ENCODE measurements around the gene SUN5. TPM values are rescaled to one million over a fixed set of nuclear protein-coding genes. Genes with fewer than 3 reads are reported as not detected.

The SUN5 gene
- polyA plus RNA-seq, 2 of the 4 experiments (the other 2 are of a cell fraction): not detected

DNA sequence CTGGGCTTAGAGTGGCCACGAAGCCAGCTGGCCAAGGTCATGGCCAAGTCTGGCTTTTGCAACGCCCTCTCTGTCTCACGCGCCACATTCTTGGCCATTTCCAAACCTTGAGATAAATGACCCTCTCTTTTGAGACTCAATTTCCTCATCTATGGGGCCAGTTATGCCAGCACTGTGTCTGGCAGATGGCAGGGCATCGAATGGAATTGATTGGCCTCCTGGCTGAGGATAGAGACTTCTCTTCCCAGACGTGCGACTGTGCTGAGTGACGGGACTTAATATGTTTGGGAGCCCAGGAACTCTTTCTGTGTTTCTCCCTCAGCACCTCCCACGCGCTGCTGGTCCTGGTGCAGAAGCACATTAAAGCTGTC lies 10.9 kb upstream of the SUN5 start:
- CTCF ChIA-PET: interaction anchor here (3.3 kb wide), 1 partner anchor 10 kb away, joined by 12 read pairs; the partner anchor contains the start of gene SUN5
- 69% methylated on average over 10 of the region's 10 CpGs for WGBS (ENCODE audit: missing lambda C conversion rate)

DNA sequence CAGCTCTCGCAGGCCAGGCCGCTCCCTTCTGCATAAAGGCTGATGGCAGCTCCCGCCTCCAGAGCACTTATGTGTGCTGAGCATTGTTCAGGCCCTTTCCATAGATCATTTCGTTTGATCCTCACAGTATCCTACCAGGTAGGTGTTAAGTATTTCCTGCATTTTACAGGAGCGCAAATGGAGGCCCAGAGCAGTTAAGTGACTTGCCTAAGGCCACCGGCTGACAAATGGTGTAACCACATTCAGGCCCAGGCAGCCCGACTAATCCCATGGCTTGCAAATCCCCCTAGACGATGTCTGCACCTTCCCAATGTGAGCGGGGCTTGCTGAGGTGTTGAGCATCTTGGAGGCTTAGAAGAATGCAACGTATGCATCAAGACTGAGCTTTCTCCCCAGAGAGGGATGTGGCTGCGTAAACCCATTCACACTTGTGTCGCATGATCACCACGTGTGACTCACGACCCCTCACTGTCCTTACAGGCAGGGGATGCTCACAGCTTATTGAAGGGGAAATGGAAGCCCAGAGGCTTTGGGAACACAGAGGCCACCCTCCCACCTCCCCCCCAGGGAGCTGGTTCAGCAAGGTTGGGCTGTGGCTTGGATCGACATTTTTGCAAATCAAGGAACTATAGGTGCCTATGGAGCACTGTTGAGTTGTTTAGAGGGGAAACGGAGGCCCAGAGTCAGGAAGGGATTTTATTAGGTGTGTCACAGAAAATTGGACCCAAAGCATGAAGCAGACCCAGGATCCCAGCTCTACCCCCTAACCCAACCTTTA lies 10.3 kb upstream of the SUN5 start:
- Histone ChIP-seq H3K9me3 (no peaks in the 10 kb centered on the region), H3K27ac (no peak overlapping the region), H3K4me3 (no peak overlapping the region), H3K4me1 (no peaks in the 10 kb centered on the region), H3K4me2 (no peak overlapping the region)
- DNase-seq (ENCODE audit: low read depth in 1 of 2, low spot score in 1 of 2) (no peak), FAIRE-seq (no peak), ATAC-seq (no peak)
- POLR2A ChIA-PET: no interaction called here
- WGBS (ENCODE audit: missing lambda C conversion rate): 49% methylated on average over 16 of the region's 16 CpGs
- CTCF ChIA-PET: interaction anchor here (0.6 to 3.3 kb wide), 3 partner anchors 10 to 420 kb away, joined by 3 to 12 read pairs (median 3); partner anchors contain the start of gene SUN5
- TF ChIP-seq SMC3 (IDR thresholded peaks at IDR 0.05) (no peak), SREBF2 (IDR thresholded peaks at IDR 0.05) (no peak), EHF (CRISPR knock-in tag; IDR thresholded peaks at IDR 0.05) (no peak), PHF8 (IDR thresholded peaks at IDR 0.05; ENCODE audit: borderline replicate concordance, low read depth) (no peak), BCL3 (IDR thresholded peaks at IDR 0.05) (no peak), GATA3 (IDR thresholded peaks at IDR 0.05; ENCODE audit: borderline replicate concordance) (no peak), RAD21 (conservative IDR thresholded peaks at IDR 0.05 in 1 of 2, IDR thresholded peaks at IDR 0.05 in 1 of 2) (no peak), E2F6 (IDR thresholded peaks at IDR 0.05; ENCODE audit: borderline replicate concordance, low read depth) (no peak), RARB (CRISPR knock-in tag; IDR thresholded peaks at IDR 0.05) (no peak), ZC3H11A (IDR thresholded peaks at IDR 0.05) (no peak), CHD4 (IDR thresholded peaks at IDR 0.05; ENCODE audit: borderline replicate concordance) (no peak), KDM5A (IDR thresholded peaks at IDR 0.05) (no peak), CBX8 (IDR thresholded peaks at IDR 0.05) (no peak), JUNB (IDR thresholded peaks at IDR 0.05) (no peak), CBX2 (IDR thresholded peaks at IDR 0.05; ENCODE audit: borderline replicate concordance, low read depth) (no peak), POLR2A (IDR thresholded peaks at IDR 0.05; ENCODE audit: low read length) (no peak)
- TF ChIP-seq, protein P1, sequence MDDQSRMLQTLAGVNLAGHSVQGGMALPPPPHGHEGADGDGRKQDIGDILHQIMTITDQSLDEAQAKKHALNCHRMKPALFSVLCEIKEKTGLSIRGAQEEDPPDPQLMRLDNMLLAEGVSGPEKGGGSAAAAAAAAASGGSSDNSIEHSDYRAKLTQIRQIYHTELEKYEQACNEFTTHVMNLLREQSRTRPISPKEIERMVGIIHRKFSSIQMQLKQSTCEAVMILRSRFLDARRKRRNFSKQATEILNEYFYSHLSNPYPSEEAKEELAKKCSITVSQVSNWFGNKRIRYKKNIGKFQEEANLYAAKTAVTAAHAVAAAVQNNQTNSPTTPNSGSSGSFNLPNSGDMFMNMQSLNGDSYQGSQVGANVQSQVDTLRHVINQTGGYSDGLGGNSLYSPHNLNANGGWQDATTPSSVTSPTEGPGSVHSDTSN (IDR thresholded peaks at IDR 0.05): no peak
- TF ChIP-seq, protein P2, sequence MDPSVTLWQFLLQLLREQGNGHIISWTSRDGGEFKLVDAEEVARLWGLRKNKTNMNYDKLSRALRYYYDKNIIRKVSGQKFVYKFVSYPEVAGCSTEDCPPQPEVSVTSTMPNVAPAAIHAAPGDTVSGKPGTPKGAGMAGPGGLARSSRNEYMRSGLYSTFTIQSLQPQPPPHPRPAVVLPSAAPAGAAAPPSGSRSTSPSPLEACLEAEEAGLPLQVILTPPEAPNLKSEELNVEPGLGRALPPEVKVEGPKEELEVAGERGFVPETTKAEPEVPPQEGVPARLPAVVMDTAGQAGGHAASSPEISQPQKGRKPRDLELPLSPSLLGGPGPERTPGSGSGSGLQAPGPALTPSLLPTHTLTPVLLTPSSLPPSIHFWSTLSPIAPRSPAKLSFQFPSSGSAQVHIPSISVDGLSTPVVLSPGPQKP (IDR thresholded peaks at IDR 0.05; ENCODE audit: low read depth, low read length): no peak

More for the DNA sequence above, 10.9 kb upstream of the SUN5 start:
- H3K9me3 ChIP-seq: no peaks in the 10 kb centered on the region
- POLR2A ChIA-PET: no interaction called here
- H3K4me1 ChIP-seq: no peaks in the 10 kb centered on the region
- no peak for ATAC-seq
- FAIRE-seq: no peak
- no peak overlapping the region for H3K4me3 ChIP-seq
- DNase-seq (ENCODE audit: low read depth in 1 of 2, low spot score in 1 of 2): no peak
- TF ChIP-seq HEYL (CRISPR knock-in tag; IDR thresholded peaks at IDR 0.05): no peak
- TF ChIP-seq CBX8 (IDR thresholded peaks at IDR 0.05): no peak
- TF ChIP-seq HOXA7 (CRISPR knock-in tag; IDR thresholded peaks at IDR 0.05): no peak
- no peak for TF ChIP-seq NPAS2 (CRISPR knock-in tag; IDR thresholded peaks at IDR 0.05; ENCODE audit: borderline replicate concordance)
- TF ChIP-seq JUN (IDR thresholded peaks at IDR 0.05): no peak
- TF ChIP-seq FOSB (CRISPR knock-in tag; IDR thresholded peaks at IDR 0.05): no peak
- TF ChIP-seq TP53 (CRISPR knock-in tag; IDR thresholded peaks at IDR 0.05): no peak
- H3K4me2 ChIP-seq: no peak overlapping the region
- no peak overlapping the region for H3K27ac ChIP-seq

All from A549 (cell line).